ENCODE results near the gene DLGAP4. TPM values are rescaled to one million over a fixed set of nuclear protein-coding genes. Genes with fewer than 3 reads are reported as not detected.

The DLGAP4 gene
- total and polyA plus RNA-seq, 4 donors, result 33.2 to 150 (median 97.7) TPM

DNA sequence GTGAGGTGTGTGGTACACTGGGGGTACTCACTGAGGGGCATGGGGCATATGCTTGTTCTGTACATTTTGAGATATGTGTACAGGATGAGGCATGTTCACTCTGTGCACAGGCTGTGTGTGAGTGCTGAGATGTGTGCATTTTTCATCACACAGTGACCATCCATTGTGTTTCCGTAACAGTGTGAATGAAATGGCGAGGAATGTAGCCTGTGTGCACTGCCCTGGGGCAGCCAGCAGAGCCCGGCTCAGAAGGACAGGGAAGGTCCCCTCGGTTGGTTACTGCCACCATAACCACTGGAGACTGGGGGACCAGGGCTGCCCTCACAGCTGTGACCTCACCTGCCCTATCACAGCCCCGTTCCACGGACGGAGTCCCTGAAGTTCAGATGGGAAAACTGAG lies 129.0 kb downstream of the DLGAP4 start:
- Histone ChIP-seq H3K27ac (ENCODE audit: low read depth in 1 of 2, low read length in 2 of 2) (no peak overlapping the region), H3K27me3 (ENCODE audit: control insufficient read depth in 1 of 2, insufficient read depth in 2 of 2, low read length in 1 of 2) (no peaks in the 10 kb centered on the region), H3K36me3 (ENCODE audit: control insufficient read depth in 1 of 2, insufficient read depth in 2 of 2, low read length in 1 of 2) (no peaks in the 10 kb centered on the region), H3K9me3 (ENCODE audit: control insufficient read depth, low read length) (no peaks in the 10 kb centered on the region), H3K4me3 (ENCODE audit: low read length in 2 of 2) (no peak overlapping the region), H3K4me1 (ENCODE audit: control insufficient read depth in 1 of 2, insufficient read depth in 2 of 2, low read length in 2 of 2) (no peaks in the 10 kb centered on the region)
- 90 to 92% methylated on average over 7 of the region's 7 CpGs for WGBS, 2 donors
- no peak for ATAC-seq (ENCODE audit: low FRiP score)
- intact Hi-C loops (cut with DNase I), result loop anchor here in 1 of 2 donors (5.0 kb wide), 1 partner anchor 163 kb away; no protein-coding TSS in a partner anchor
- no peak for DNase-seq

- no peak overlapping the region for H3K4me3 ChIP-seq (ENCODE audit: low read length in 2 of 2)
- ATAC-seq (ENCODE audit: low FRiP score) (peak; percentile 60), DNase-seq (peak; percentile 85 to 93)
- no peaks in the 10 kb centered on the region for H3K36me3 ChIP-seq (ENCODE audit: control insufficient read depth in 1 of 2, insufficient read depth in 2 of 2, low read length in 1 of 2)
- H3K9me3 ChIP-seq (ENCODE audit: control insufficient read depth, low read length), result no peaks in the 10 kb centered on the region
- WGBS, 2 donors, result 24 to 27% methylated on average over 53 to 56 of the region's 56 CpGs
- intact Hi-C loops (cut with DNase I), result loop anchor here in 1 of 2 donors (5.0 kb wide), 1 partner anchor 164 kb away; no protein-coding TSS in a partner anchor
- no peak overlapping the region for H3K27ac ChIP-seq (ENCODE audit: low read depth in 1 of 2, low read length in 2 of 2)
- no peaks in the 10 kb centered on the region for H3K27me3 ChIP-seq (ENCODE audit: control insufficient read depth in 1 of 2, insufficient read depth in 2 of 2, low read length in 1 of 2)
- no peaks in the 10 kb centered on the region for H3K4me1 ChIP-seq (ENCODE audit: control insufficient read depth in 1 of 2, insufficient read depth in 2 of 2, low read length in 2 of 2)
These were observed 129.7 kb downstream of the DLGAP4 start for GRCh38 chr20:36435592-36436541.

DNA sequence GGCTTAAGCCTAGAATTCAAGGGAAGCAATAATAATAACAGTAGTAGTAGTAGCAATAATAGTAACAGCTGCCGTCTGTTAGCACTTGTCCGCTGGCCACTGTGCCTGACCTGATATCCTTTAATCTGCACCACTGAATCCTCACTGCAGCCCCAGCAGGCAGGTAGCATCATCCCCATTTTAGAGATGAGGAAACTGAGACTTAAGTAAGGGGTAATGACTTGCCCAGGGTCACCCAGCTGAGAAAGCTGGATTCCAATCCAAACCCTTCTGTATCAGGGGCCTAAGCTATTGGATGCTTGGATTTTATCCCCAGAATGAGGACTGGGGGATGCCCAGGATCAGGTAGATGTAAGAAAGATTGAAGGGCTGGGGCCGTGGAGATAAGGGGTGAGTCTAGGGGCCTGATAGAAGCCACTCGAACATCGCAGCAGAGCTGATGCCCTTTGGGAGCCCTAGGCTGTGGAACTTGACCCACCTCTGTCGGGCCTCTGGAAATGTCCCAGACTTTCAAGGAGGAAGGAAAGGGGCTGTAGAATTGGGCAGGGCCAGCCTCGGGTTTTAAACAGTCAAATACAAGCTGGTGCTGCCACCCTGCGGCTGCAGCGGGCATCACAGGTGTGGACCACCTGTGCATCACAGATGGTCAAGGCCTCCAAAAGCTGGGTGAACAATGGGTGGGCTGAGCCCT lies 133.0 kb downstream of the DLGAP4 start:
- Histone ChIP-seq H3K27ac (ENCODE audit: low read depth in 1 of 2, low read length in 2 of 2) (no peak overlapping the region), H3K27me3 (ENCODE audit: control insufficient read depth in 1 of 2, insufficient read depth in 2 of 2, low read length in 1 of 2) (no peaks in the 10 kb centered on the region), H3K4me1 (ENCODE audit: control insufficient read depth in 1 of 2, insufficient read depth in 2 of 2, low read length in 2 of 2) (no peaks in the 10 kb centered on the region), H3K36me3 (ENCODE audit: control insufficient read depth in 1 of 2, insufficient read depth in 2 of 2, low read length in 1 of 2) (no peaks in the 10 kb centered on the region), H3K9me3 (ENCODE audit: control insufficient read depth, low read length) (no peaks in the 10 kb centered on the region), H3K4me3 (ENCODE audit: low read length in 2 of 2) (no peak overlapping the region)
- intact Hi-C loops (cut with DNase I), result loop anchor here in 1 of 2 donors (2.0 to 5.0 kb wide), 2 partner anchors 167 to 236 kb away; no protein-coding TSS in a partner anchor
- DNase-seq (peak; percentile 75 to 87), ATAC-seq (ENCODE audit: low FRiP score) (no peak)
- WGBS, 2 donors, result 26 to 28% methylated on average over 9 of the region's 9 CpGs

DNA sequence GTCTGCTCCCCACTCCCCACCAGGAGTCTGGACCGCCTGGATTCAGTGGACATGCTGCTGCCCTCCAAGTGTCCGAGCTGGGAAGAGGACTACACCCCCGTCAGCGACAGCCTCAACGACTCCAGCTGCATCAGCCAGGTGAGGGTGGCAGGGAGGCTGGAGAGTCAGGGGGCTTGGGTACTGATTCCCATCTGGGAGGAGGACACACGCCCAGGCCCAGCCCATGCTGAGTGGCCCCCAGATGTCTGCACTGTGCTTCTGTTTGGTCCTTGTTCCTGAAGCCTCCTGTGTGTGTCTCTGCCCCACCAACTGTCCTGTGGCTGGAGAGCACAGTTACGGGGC lies 133.6 kb downstream of the DLGAP4 start:
- Histone ChIP-seq H3K9me3 (ENCODE audit: control insufficient read depth, low read length) (no peaks in the 10 kb centered on the region), H3K4me3 (ENCODE audit: low read length in 2 of 2) (no peak overlapping the region), H3K4me1 (ENCODE audit: control insufficient read depth in 1 of 2, insufficient read depth in 2 of 2, low read length in 2 of 2) (no peaks in the 10 kb centered on the region), H3K27ac (ENCODE audit: low read depth in 1 of 2, low read length in 2 of 2) (no peak overlapping the region), H3K27me3 (ENCODE audit: control insufficient read depth in 1 of 2, insufficient read depth in 2 of 2, low read length in 1 of 2) (no peaks in the 10 kb centered on the region), H3K36me3 (ENCODE audit: control insufficient read depth in 1 of 2, insufficient read depth in 2 of 2, low read length in 1 of 2) (no peaks in the 10 kb centered on the region)
- ATAC-seq (ENCODE audit: low FRiP score) (no peak), DNase-seq (no peak)
- 41 to 44% methylated on average over 7 of the region's 7 CpGs for WGBS, 2 donors
- intact Hi-C loops (cut with DNase I), result loop anchor here (2.0 to 5.0 kb wide), 3 partner anchors 167 to 237 kb away; no protein-coding TSS in a partner anchor

GRCh38 chr20:36440370-36441026 lies 134.4 kb downstream of the DLGAP4 start:
- no peak for ATAC-seq (ENCODE audit: low FRiP score)
- H3K4me1 ChIP-seq (ENCODE audit: control insufficient read depth in 1 of 2, insufficient read depth in 2 of 2, low read length in 2 of 2), result no peaks in the 10 kb centered on the region
- no peak for DNase-seq
- H3K36me3 ChIP-seq (ENCODE audit: control insufficient read depth in 1 of 2, insufficient read depth in 2 of 2, low read length in 1 of 2), result no peaks in the 10 kb centered on the region
- no peaks in the 10 kb centered on the region for H3K9me3 ChIP-seq (ENCODE audit: control insufficient read depth, low read length)
- no peak overlapping the region for H3K4me3 ChIP-seq (ENCODE audit: low read length in 2 of 2)
- WGBS, 2 donors, result 82% methylated on average over 11 of the region's 11 CpGs
- H3K27me3 ChIP-seq (ENCODE audit: control insufficient read depth in 1 of 2, insufficient read depth in 2 of 2, low read length in 1 of 2), result no peaks in the 10 kb centered on the region
- intact Hi-C loops (cut with DNase I), result loop anchor here in 1 of 2 donors (5.0 kb wide), 1 partner anchor 238 kb away; no protein-coding TSS in a partner anchor
- H3K27ac ChIP-seq (ENCODE audit: low read depth in 1 of 2, low read length in 2 of 2), result no peak overlapping the region

DNA sequence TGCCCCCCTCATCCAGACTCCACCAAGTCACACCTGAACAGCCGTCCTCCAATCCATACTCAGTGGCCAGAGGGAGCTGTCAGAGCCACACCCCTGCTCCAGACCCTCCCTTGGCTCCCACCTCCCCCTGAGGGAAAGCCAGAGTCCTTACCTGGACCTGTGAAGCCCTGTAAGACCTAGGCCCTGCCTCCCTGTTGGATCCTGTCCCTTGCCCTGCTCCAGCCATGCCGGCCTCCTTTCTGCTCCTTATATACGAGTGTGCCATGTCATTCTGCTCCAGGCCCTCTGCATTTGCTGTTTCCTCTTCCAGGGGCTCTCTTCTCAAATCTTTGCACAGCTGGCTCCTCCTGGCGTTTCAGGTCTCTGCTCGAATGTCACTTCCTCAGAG lies 134.9 kb downstream of the DLGAP4 start:
- no peaks in the 10 kb centered on the region for H3K4me1 ChIP-seq (ENCODE audit: control insufficient read depth in 1 of 2, insufficient read depth in 2 of 2, low read length in 2 of 2)
- no peaks in the 10 kb centered on the region for H3K9me3 ChIP-seq (ENCODE audit: control insufficient read depth, low read length)
- no peaks in the 10 kb centered on the region for H3K27me3 ChIP-seq (ENCODE audit: control insufficient read depth in 1 of 2, insufficient read depth in 2 of 2, low read length in 1 of 2)
- intact Hi-C loops (cut with DNase I), result loop anchor here in 1 of 2 donors (5.0 kb wide), 1 partner anchor 239 kb away; no protein-coding TSS in a partner anchor
- WGBS, 2 donors, result 61 to 62% methylated on average over 5 of the region's 5 CpGs
- no peak overlapping the region for H3K4me3 ChIP-seq (ENCODE audit: low read length in 2 of 2)
- DNase-seq (no peak), ATAC-seq (ENCODE audit: low FRiP score) (no peak)
- H3K27ac ChIP-seq (ENCODE audit: low read depth in 1 of 2, low read length in 2 of 2), result no peak overlapping the region
- no peaks in the 10 kb centered on the region for H3K36me3 ChIP-seq (ENCODE audit: control insufficient read depth in 1 of 2, insufficient read depth in 2 of 2, low read length in 1 of 2)

DNA sequence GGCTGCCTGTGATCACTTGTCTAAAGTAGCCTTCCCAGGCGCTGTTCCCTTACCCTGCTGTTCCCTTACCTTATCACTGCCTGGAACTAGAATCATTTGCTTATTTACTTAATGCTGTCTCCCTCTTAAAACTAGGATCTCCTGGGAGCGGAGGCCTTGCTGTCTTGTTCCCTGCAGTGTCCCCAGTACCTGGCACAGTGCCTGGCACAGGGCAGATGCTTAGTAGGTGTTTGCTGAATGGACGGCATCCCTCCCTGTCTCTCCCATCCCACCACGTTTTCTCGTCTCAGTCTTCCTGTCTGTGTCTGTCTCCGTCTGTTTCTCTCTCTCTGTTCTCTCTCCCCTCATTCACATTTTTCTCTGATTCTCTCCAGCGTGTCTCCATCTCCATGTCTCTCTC lies 135.3 kb downstream of the DLGAP4 start:
- Histone ChIP-seq H3K36me3 (ENCODE audit: control insufficient read depth in 1 of 2, insufficient read depth in 2 of 2, low read length in 1 of 2) (no peaks in the 10 kb centered on the region), H3K27ac (ENCODE audit: low read depth in 1 of 2, low read length in 2 of 2) (no peak overlapping the region), H3K27me3 (ENCODE audit: control insufficient read depth in 1 of 2, insufficient read depth in 2 of 2, low read length in 1 of 2) (no peaks in the 10 kb centered on the region), H3K4me3 (ENCODE audit: low read length in 2 of 2) (no peak overlapping the region), H3K9me3 (ENCODE audit: control insufficient read depth, low read length) (no peaks in the 10 kb centered on the region), H3K4me1 (ENCODE audit: control insufficient read depth in 1 of 2, insufficient read depth in 2 of 2, low read length in 2 of 2) (no peaks in the 10 kb centered on the region)
- no peak for DNase-seq
- WGBS, 2 donors, result 84 to 85% methylated on average over 7 of the region's 7 CpGs
- ATAC-seq (ENCODE audit: low FRiP score), result no peak
- intact Hi-C loops (cut with DNase I), result loop anchor here in 1 of 2 donors (5.0 kb wide), 1 partner anchor 239 kb away; no protein-coding TSS in a partner anchor

GRCh38 chr20:36445847-36446246 lies 139.7 kb downstream of the DLGAP4 start:
- Histone ChIP-seq H3K36me3 (ENCODE audit: control insufficient read depth in 1 of 2, insufficient read depth in 2 of 2, low read length in 1 of 2) (no peaks in the 10 kb centered on the region), H3K27me3 (ENCODE audit: control insufficient read depth in 1 of 2, insufficient read depth in 2 of 2, low read length in 1 of 2) (no peaks in the 10 kb centered on the region), H3K27ac (ENCODE audit: low read depth in 1 of 2, low read length in 2 of 2) (no peak overlapping the region), H3K9me3 (ENCODE audit: control insufficient read depth, low read length) (no peaks in the 10 kb centered on the region), H3K4me3 (ENCODE audit: low read length in 2 of 2) (no peak overlapping the region), H3K4me1 (ENCODE audit: control insufficient read depth in 1 of 2, insufficient read depth in 2 of 2, low read length in 2 of 2) (no peaks in the 10 kb centered on the region)
- no peak for ATAC-seq (ENCODE audit: low FRiP score)
- no peak for DNase-seq
- WGBS, 2 donors, result 97 to 100% methylated on average over 1 of the region's 1 CpG
- intact Hi-C loops (cut with DNase I), result no loop called here

Measured in aorta (tissue), 5 donors.